Measurements from ENCODE around the gene PRR11.

The PRR11 gene

DNA sequence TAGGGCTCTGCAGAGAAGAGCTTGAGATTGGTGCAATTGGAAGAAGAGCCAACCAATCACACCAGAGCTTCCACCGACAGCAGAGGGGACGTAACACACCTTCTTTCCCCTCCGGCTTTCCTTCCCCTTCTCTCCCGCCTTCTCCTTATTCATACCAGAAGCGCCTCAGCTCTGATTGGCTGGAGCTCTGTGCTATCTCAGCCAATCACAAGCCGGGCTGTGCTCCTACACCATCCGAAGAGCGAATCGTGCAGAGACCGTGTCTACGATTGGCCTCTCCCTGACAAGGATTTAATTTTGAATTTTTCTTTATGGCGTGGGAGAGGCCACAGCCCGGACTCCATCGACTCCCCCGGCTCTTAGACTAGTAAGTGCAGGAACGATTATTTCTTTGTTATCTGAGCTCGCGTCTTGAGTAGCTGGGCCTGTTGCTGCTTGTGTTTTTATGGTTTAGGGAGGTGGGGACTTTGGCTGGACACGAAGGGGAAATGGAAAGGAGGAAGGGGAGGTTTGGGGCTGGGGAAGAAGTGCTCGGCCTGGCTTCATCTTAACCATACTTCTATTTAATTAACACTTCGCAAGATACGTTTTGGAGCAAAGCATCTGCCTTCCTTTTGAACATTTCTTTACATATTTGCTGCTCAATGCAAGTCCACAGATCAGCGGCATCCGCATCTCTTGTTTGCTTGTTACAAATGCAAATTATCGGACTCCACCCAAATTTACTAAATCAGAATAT lies at the start of gene PRR11:
Gene PRR11, plus strand, starts transcription at position 308 of the 739 bp plus-strand sequence. CDS start 14,007 bp downstream, outside the sequence.
- peak within 1 kb of the TSS; percentile 74 for H2AFZ ChIP-seq (ENCODE audit: low read length, unreplicated experiment)
- H3K27ac ChIP-seq (ENCODE audit: low read depth, low read length): peak within 1 kb of the TSS; percentile 88
- no peaks in the 10 kb centered on the region for H3K36me3 ChIP-seq (ENCODE audit: insufficient read depth, low read length)
- peaks cover 89% of the 10 kb centered on the region for H3K79me2 ChIP-seq (ENCODE audit: control insufficient read depth, insufficient read depth, low read length, unreplicated experiment)
- H3K27me3 ChIP-seq (ENCODE audit: insufficient read depth, low read length): no peaks in the 10 kb centered on the region
- peak within 1 kb of the TSS; percentile 85 for H3K4me3 ChIP-seq (ENCODE audit: low read depth, low read length)
- H3K4me1 ChIP-seq (ENCODE audit: control insufficient read depth, insufficient read depth, low read length, unreplicated experiment): peaks cover 49% of the 10 kb centered on the region

DNA sequence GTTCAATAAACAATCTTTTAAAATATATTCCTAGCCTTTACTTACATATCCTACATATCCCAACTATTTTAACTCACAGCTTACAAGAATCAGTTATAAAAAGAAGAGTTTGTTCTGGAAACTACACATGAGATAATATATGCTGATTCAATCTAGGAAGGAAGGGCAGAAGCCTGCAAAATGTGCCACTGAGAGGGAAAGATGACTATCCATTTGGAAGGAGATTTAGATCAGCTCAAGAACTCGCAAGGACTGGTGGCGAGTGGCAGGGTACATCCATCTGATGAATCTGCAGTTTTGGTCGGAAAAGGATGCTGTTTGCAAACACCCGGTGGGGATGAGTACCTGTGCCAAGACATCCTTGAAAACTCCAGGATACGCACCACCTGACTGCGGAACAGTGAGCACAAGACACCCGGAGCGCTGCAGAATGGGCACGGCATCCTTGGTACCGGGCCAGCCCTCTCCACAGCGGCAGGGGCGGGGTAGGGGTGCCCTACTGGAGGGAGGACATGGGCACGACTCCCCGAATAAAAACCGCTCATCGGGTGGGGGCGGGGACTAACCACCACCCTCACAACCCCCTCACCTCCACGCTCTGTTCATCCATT lies 49.6 kb upstream of the PRR11 start:
- H3K4me3 ChIP-seq (ENCODE audit: low read depth, low read length): peak overlapping the region; percentile 90
- H2AFZ ChIP-seq (ENCODE audit: low read length, unreplicated experiment): peak overlapping the region; percentile 32
- peaks cover 8% of the 10 kb centered on the region for H3K4me1 ChIP-seq (ENCODE audit: control insufficient read depth, insufficient read depth, low read length, unreplicated experiment)
- H3K27me3 ChIP-seq (ENCODE audit: insufficient read depth, low read length): no peaks in the 10 kb centered on the region
- peaks cover 3% of the 10 kb centered on the region; the same call in 1 of the 2 replicates for H3K36me3 ChIP-seq (ENCODE audit: insufficient read depth, low read length)
- H3K79me2 ChIP-seq (ENCODE audit: control insufficient read depth, insufficient read depth, low read length, unreplicated experiment): peaks cover 46% of the 10 kb centered on the region
- H3K27ac ChIP-seq (ENCODE audit: low read depth, low read length): peak overlapping the region; percentile 84

DNA sequence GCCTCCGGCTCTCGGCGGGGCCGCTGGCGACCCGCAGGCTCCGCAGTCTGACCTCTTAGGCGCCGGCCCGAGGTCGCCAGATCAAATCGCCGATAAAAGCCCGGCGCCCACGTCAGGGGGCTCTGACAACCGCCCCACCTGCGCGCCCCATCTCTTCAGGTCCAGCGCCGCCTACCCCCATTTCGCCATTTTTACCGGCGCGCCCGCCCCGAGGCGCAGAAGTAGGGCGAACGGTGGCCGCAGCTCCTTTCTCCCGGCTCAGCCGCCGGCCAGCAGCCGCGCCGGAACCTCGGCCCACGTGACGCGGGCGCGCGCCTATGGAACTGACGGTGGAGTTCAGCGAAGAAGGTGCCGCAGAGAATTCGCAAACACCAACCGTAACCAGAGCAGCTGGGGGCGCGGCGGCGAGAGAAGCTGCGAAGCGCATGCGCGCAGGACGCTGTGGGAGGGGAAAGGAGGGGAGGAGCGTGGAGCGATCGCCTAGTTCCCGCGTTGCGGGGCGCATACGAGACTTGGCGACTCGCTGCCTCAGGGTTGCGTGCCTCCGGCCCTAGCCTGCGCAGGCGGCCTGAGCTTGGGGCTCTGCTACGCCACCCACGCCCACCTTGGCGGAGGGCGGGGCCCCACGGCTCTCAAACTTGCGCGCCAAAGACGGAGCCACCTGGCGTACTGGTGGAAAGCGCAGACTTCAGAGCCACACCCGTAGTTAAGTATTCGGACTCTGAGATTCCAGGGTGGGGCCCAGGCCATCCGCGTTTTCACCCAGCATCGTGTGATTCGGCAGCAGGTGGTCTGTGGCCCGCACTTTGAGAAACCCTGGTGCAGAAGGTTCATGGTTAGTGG lies 48.9 kb upstream of the PRR11 start, which contains the start of gene TRIM37:
Gene TRIM37, minus strand, starts transcription at position 418 of the 843 bp plus-strand sequence. CDS start 419 bp downstream, outside the sequence.
- Histone ChIP-seq H3K4me1 (ENCODE audit: control insufficient read depth, insufficient read depth, low read length, unreplicated experiment) (peaks cover 14% of the 10 kb centered on the region), H3K4me3 (ENCODE audit: low read depth, low read length) (peak within 1 kb of the TSS; percentile 90), H3K27ac (ENCODE audit: low read depth, low read length) (peak within 1 kb of the TSS; percentile 84), H3K36me3 (ENCODE audit: insufficient read depth, low read length) (no peaks in the 10 kb centered on the region), H3K79me2 (ENCODE audit: control insufficient read depth, insufficient read depth, low read length, unreplicated experiment) (peaks cover 45% of the 10 kb centered on the region), H3K27me3 (ENCODE audit: insufficient read depth, low read length) (no peaks in the 10 kb centered on the region), H2AFZ (ENCODE audit: low read length, unreplicated experiment) (peak within 1 kb of the TSS; percentile 69)

DNA sequence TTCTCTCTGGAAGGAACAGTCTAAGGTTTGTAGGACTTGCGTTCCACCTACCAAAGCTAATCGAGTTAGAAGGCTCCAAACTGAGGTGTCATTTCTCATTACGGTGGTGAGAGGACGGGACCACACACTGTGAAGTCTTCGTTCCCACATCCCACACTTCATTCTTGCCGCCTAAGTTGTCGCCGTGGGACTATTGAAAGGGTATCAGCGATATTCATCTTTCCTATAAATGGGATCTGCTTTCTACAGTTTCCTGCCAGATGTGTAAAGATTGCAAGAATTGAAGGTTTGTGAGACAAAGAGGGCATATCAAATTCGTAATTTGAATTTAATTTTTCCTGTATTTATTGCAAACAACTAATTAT lies 48.3 kb upstream of the PRR11 start:
- Histone ChIP-seq H3K36me3 (ENCODE audit: insufficient read depth, low read length) (no peaks in the 10 kb centered on the region), H3K4me1 (ENCODE audit: control insufficient read depth, insufficient read depth, low read length, unreplicated experiment) (peaks cover 14% of the 10 kb centered on the region), H3K4me3 (ENCODE audit: low read depth, low read length) (peak overlapping the region; percentile 90), H3K27ac (ENCODE audit: low read depth, low read length) (peak overlapping the region; percentile 50), H2AFZ (ENCODE audit: low read length, unreplicated experiment) (peak overlapping the region; percentile 69), H3K79me2 (ENCODE audit: control insufficient read depth, insufficient read depth, low read length, unreplicated experiment) (peaks cover 41% of the 10 kb centered on the region), H3K27me3 (ENCODE audit: insufficient read depth, low read length) (no peaks in the 10 kb centered on the region)

DNA sequence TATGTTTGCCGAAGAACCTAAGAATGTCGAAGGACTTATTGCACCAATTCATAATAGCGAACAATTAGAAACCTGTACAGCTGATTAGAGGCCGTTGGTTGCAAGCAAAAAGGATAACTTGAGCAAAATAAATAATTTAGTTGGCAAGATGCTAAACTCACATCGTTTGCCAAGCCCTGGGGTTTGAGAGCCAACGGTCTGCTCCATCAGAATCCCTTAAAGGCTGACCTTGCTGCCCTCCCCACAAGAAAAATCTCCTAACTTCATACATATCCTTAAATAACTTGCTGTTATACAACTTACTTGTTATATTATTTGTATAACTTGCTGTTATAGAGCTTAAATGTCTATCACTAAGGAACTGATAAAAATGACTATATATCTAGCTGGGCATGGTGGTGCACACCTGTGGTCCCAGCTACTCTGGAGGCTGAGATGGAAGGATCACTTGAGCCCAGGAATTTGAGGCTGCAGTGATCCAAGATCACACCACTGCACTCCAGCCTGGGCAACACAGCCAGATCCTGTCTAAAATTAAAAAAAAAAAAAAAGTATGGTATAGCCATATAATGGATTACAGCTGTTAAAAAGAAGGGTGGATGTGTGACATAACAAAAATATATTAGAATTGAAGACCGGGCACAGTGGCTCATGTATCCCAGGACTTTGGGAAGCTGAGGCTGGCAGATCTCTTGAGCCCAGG lies 47.0 kb upstream of the PRR11 start:
- Histone ChIP-seq H3K79me2 (ENCODE audit: control insufficient read depth, insufficient read depth, low read length, unreplicated experiment) (peaks cover 35% of the 10 kb centered on the region), H3K36me3 (ENCODE audit: insufficient read depth, low read length) (no peaks in the 10 kb centered on the region)

DNA sequence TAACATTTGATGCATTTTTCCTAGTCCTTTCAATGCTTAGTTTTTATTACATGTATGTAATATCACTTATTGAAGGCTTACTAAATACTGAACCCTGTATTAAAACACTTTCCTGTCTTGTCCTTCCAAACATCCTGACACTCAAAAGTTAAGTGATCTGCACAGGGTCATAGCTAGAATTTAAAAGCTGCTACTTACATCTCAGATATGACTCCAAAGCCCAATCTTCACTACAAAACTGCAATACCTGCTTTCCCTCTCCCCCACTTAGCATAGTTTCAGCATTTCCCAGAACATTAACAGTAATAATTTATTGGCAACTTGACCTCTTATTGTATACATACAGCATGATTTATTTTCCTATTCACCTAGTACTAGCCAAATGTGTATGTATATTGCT lies 44.6 kb upstream of the PRR11 start:
- H3K27me3 ChIP-seq (ENCODE audit: insufficient read depth, low read length): no peaks in the 10 kb centered on the region
- H3K36me3 ChIP-seq (ENCODE audit: insufficient read depth, low read length): 0 out of 2 replicates have a peak, but pooled peaks cover 3% of the 10 kb centered on the region
- H2AFZ ChIP-seq (ENCODE audit: low read length, unreplicated experiment): no peak overlapping the region
- no peak overlapping the region for H3K4me3 ChIP-seq (ENCODE audit: low read depth, low read length)
- H3K27ac ChIP-seq (ENCODE audit: low read depth, low read length): no peak overlapping the region
- H3K79me2 ChIP-seq (ENCODE audit: control insufficient read depth, insufficient read depth, low read length, unreplicated experiment): peaks cover 15% of the 10 kb centered on the region
- peaks cover 7% of the 10 kb centered on the region for H3K4me1 ChIP-seq (ENCODE audit: control insufficient read depth, insufficient read depth, low read length, unreplicated experiment)

More for the DNA sequence above, 47.0 kb upstream of the PRR11 start:
- H3K4me3 ChIP-seq (ENCODE audit: low read depth, low read length): 0 out of 2 replicates have a peak overlapping the region, but pooled peaks have one; percentile 9
- H2AFZ ChIP-seq (ENCODE audit: low read length, unreplicated experiment): no peak overlapping the region
- no peaks in the 10 kb centered on the region for H3K27me3 ChIP-seq (ENCODE audit: insufficient read depth, low read length)
- H3K27ac ChIP-seq (ENCODE audit: low read depth, low read length): no peak overlapping the region
- peaks cover 14% of the 10 kb centered on the region for H3K4me1 ChIP-seq (ENCODE audit: control insufficient read depth, insufficient read depth, low read length, unreplicated experiment)

DNA sequence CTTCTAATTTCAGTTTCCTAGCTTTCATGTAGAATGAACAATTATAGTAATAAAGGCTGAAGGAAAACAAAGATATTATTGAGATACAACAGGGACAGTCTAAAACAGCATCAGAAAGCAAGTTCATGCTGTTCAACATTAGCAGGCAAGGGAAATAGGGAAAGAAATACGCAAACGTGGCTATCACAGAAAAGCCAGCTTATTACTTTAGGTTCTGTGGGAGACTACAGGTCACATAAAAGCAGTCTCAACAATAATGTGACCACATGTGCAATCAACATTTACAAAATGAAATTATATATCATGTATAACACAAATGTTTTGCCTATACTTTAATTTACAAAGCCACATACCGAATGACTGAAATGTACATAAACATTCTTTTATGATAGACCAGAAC lies 44.0 kb upstream of the PRR11 start:
- Histone ChIP-seq H3K79me2 (ENCODE audit: control insufficient read depth, insufficient read depth, low read length, unreplicated experiment) (peaks cover 14% of the 10 kb centered on the region), H3K36me3 (ENCODE audit: insufficient read depth, low read length) (0 out of 2 replicates have a peak, but pooled peaks cover 3% of the 10 kb centered on the region), H3K4me1 (ENCODE audit: control insufficient read depth, insufficient read depth, low read length, unreplicated experiment) (peaks cover 7% of the 10 kb centered on the region), H3K27ac (ENCODE audit: low read depth, low read length) (no peak overlapping the region), H3K27me3 (ENCODE audit: insufficient read depth, low read length) (no peaks in the 10 kb centered on the region), H2AFZ (ENCODE audit: low read length, unreplicated experiment) (no peak overlapping the region), H3K4me3 (ENCODE audit: low read depth, low read length) (no peak overlapping the region)

DNA sequence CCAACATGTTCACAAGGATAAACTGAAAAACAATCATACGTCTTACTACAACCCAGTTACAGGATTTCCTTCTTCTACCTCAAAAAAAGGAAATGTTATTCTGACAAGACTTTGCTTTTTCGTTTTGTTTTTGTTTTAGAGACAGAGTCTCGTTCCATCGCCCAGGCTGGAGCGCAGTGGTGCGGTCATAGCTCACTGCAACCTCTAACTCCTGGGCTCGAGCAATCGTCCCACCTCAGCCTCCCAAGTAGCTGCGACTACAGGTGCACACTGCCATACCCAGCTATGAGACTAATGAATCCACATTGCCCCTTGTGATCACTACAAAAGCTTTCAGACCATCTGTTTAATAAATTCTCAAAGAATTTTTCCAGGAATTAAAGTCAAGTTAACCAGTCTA lies 40.1 kb upstream of the PRR11 start:
- Histone ChIP-seq H3K79me2 (ENCODE audit: control insufficient read depth, insufficient read depth, low read length, unreplicated experiment) (peaks cover 11% of the 10 kb centered on the region), H3K36me3 (ENCODE audit: insufficient read depth, low read length) (peaks cover 3% of the 10 kb centered on the region; the same call in 1 of the 2 replicates), H3K4me1 (ENCODE audit: control insufficient read depth, insufficient read depth, low read length, unreplicated experiment) (peaks cover 7% of the 10 kb centered on the region), H3K27ac (ENCODE audit: low read depth, low read length) (no peak overlapping the region), H2AFZ (ENCODE audit: low read length, unreplicated experiment) (no peak overlapping the region), H3K27me3 (ENCODE audit: insufficient read depth, low read length) (no peaks in the 10 kb centered on the region), H3K4me3 (ENCODE audit: low read depth, low read length) (no peak overlapping the region)

DNA sequence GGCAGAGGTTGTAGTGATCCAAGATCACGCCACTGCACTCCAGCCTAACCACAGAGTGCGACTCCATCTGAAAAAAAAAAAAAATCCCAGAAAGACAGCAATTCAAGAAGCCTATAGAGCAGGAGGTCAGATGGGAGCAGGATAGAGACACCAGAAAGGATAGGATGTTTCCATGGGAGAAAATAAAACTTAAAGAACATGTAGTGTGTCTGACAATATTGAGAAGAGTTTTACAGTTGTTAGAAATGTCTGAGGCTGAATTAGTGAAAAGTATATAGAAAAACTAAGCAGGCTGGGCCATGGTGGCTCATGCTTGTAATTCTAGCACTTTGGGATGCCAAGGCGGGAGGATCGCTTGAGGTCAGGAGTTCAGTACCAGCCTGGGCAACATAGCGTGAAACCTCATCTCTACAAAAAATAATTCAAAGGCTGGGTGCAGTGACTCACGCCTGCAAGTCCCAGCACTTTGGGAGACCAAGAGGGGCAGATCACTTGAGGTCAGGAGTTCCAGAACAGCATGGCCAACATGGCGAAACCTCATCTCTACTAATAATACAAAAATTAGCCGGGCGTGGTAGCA lies 33.6 kb upstream of the PRR11 start:
- H3K27ac ChIP-seq (ENCODE audit: low read depth, low read length): no peak overlapping the region
- no peaks in the 10 kb centered on the region for H3K4me1 ChIP-seq (ENCODE audit: control insufficient read depth, insufficient read depth, low read length, unreplicated experiment)
- no peak overlapping the region for H2AFZ ChIP-seq (ENCODE audit: low read length, unreplicated experiment)
- no peak overlapping the region for H3K4me3 ChIP-seq (ENCODE audit: low read depth, low read length)
- H3K79me2 ChIP-seq (ENCODE audit: control insufficient read depth, insufficient read depth, low read length, unreplicated experiment): peaks cover 17% of the 10 kb centered on the region
- no peaks in the 10 kb centered on the region for H3K27me3 ChIP-seq (ENCODE audit: insufficient read depth, low read length)
- no peaks in the 10 kb centered on the region; the same call in 1 of the 2 replicates for H3K36me3 ChIP-seq (ENCODE audit: insufficient read depth, low read length)
